GM12875 (cell line): ENCODE results near the gene GSS.
"Not testable (repeated sequence)": the region's sequence is repeated elsewhere in the genome, so short reads cannot be mapped to it uniquely, and the experiment has no call there.

Experiments
- H3K4me3 ChIP-seq: one replicate; pipeline ENCODE4 v1.5.1; 2011; ENCODE audit warnings: low read depth, low read length, control low read depth
- CTCF ChIP-seq: IDR thresholded peaks from 2 replicates; pipeline ENCODE4 v1.5.1; 2011; ENCODE audit warnings: low read depth, mild to moderate bottlenecking, control low read depth, inconsistent platforms, low read length, moderate library complexity, borderline replicate concordance; ENCODE audit not compliant: insufficient read depth

GSS gene

GRCh38 chr20:34907616-34908469, 47.8 kb downstream of the GSS start:
- no peak for TF ChIP-seq CTCF
- H3K4me3 ChIP-seq = no peak overlapping the region

- H3K4me3 ChIP-seq = no peak overlapping the region
- no peak for TF ChIP-seq CTCF
Observed at GRCh38 chr20:34904202-34904621, 51.4 kb downstream of the GSS start.

- not testable (repeated sequence) for H3K4me3 ChIP-seq
Observed at GRCh38 chr20:34898731-34899130, 56.9 kb downstream of the GSS start.

GRCh38 chr20:34898129-34898528, 57.5 kb downstream of the GSS start:
- H3K4me3 ChIP-seq = not testable (repeated sequence)

GRCh38 chr20:34896086-34896621, 59.5 kb downstream of the GSS start:
- H3K4me3 ChIP-seq = no peak overlapping the region
- TF ChIP-seq CTCF = no peak

GRCh38 chr20:34895465-34895864, 60.1 kb downstream of the GSS start:
- no peak overlapping the region for H3K4me3 ChIP-seq
- no peak for TF ChIP-seq CTCF

- no peak for TF ChIP-seq CTCF
- H3K4me3 ChIP-seq = no peak overlapping the region
Observed at GRCh38 chr20:34894723-34895122, 60.9 kb downstream of the GSS start.

GRCh38 chr20:34892671-34893070, 62.9 kb downstream of the GSS start:
- H3K4me3 ChIP-seq = no peak overlapping the region
- TF ChIP-seq CTCF = no peak
